Fibroblast of pulmonary artery (primary cell): ENCODE results near the gene PPAT.
"Not testable (repeated sequence)": the region's sequence is repeated elsewhere in the genome, so short reads cannot be mapped to it uniquely, and the experiment has no call there.

Source experiments
- DNase-seq: peaks from one replicate; pipeline ENCODE4 v3.0.0-alpha.2; 2010; ENCODE audit warnings: low read depth
- H3K4me3 ChIP-seq: replicated peaks from 2 replicates; pipeline ENCODE4 v1.5.1; 2011; ENCODE audit warnings: low read depth, mild to moderate bottlenecking, control low read depth, low read length, moderate library complexity
- CTCF ChIP-seq: IDR thresholded peaks from 2 replicates; pipeline ENCODE4 v1.5.1; 2011; ENCODE audit warnings: mild to moderate bottlenecking, control low read depth, low read length, inconsistent platforms; ENCODE audit errors: missing control alignments

The PPAT gene

GRCh38 chr4:56460085-56460484 lies 24.7 kb upstream of the PPAT start:
- no peak overlapping the region for H3K4me3 ChIP-seq
- DNase-seq = no peak
- no peak for TF ChIP-seq CTCF

- H3K4me3 ChIP-seq = no peak overlapping the region
- no peak for TF ChIP-seq CTCF
- no peak for DNase-seq
Measured at GRCh38 chr4:56450342-56450741, 14.9 kb upstream of the PPAT start.

- not testable (repeated sequence) for DNase-seq, H3K4me3 ChIP-seq
Measured at GRCh38 chr4:56449475-56449874, 14.1 kb upstream of the PPAT start.

DNA sequence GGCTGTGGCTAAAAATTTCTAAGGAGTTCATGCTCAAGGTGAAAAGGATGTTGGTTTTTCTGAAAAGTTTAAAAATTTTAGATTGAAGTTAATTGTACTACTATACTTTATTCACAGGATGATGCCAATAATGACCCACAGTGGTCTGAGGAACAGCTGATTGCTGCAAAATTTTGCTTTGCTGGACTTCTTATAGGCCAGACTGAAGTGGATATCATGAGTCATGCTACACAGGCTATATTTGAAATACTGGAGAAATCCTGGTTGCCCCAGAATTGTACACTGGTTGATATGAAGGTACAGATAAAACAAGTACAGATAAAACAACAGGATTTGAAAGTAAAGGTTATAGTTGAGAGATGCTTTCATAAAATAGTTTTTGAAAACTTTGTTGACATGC lies 12.9 kb upstream of the PPAT start:
- no peak for DNase-seq
- TF ChIP-seq CTCF = no peak
- no peak overlapping the region for H3K4me3 ChIP-seq

GRCh38 chr4:56445699-56446098 lies 10.3 kb upstream of the PPAT start:
- no peak overlapping the region for H3K4me3 ChIP-seq
- DNase-seq = no peak
- no peak for TF ChIP-seq CTCF

GRCh38 chr4:56444719-56445118 lies 9.3 kb upstream of the PPAT start:
- DNase-seq = no peak
- no peak for TF ChIP-seq CTCF
- H3K4me3 ChIP-seq = no peak overlapping the region

DNA sequence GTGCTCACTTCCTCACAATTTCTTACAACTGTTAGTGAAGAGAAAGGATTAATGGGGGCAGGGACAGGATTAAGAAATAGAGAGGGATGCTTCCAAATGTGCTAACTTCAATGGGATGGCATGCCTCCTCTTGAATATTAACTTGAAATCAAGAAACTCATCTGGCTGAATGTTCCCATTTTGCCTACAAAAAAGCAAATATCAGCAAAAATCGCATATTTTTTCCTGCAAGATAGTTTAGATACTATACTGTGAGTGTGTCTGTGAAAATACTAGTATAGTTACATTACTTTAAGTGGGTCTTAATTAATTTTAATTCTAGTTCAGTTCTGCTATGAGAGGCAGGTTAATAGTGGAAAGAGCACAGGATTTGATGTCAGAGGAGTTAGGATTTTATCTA lies 5.6 kb upstream of the PPAT start:
- no peak for DNase-seq
- H3K4me3 ChIP-seq = no peak overlapping the region
- no peak for TF ChIP-seq CTCF

GRCh38 chr4:56438766-56439165 lies 3.4 kb upstream of the PPAT start:
- TF ChIP-seq CTCF = no peak
- no peak for DNase-seq
- no peak overlapping the region for H3K4me3 ChIP-seq
